Aorta (tissue), 5 donors: ENCODE measurements around the gene NBAS. TPM values are rescaled to one million over a fixed set of nuclear protein-coding genes. Genes with fewer than 3 reads are reported as not detected.

Experiments
- ATAC-seq: fragments of 200-7000 bp; cut with Tn5 transposase; one replicate; pipeline ENCODE4 v1.9.1; 2022; ENCODE audit warnings: moderate library complexity; ENCODE audit not compliant: low FRiP score
- DNase-seq, 2 donors: peaks; one replicate each; pipeline ENCODE4 v3.0.0-alpha.2; 2020
- H3K27ac ChIP-seq, 2 donors: one replicate each; pipeline ENCODE4 v1.5.1; 2013; ENCODE audit warnings: low read length in 2 of 2, mild to moderate bottlenecking in 2 of 2, moderate library complexity in 2 of 2, control low read depth in 1 of 2, inconsistent platforms in 1 of 2, low read depth in 1 of 2
- H3K27me3 ChIP-seq, 2 donors: one replicate each; pipeline ENCODE4 v1.6.1; 2013; ENCODE audit warnings: control low read depth in 1 of 2, low read length in 1 of 2, mild to moderate bottlenecking in 1 of 2, moderate library complexity in 1 of 2; ENCODE audit not compliant: insufficient read depth in 2 of 2, control insufficient read depth in 1 of 2
- H3K36me3 ChIP-seq, 2 donors: one replicate each; pipeline ENCODE4 v1.6.1; 2013; ENCODE audit warnings: control low read depth in 1 of 2, low read length in 1 of 2, mild to moderate bottlenecking in 1 of 2; ENCODE audit not compliant: insufficient read depth in 2 of 2, control insufficient read depth in 1 of 2
- H3K4me1 ChIP-seq, 2 donors: one replicate each; pipeline ENCODE4 v1.6.1; 2013; ENCODE audit warnings: low read length in 2 of 2, control low read depth in 1 of 2, mild to moderate bottlenecking in 1 of 2, moderate library complexity in 1 of 2; ENCODE audit not compliant: insufficient read depth in 2 of 2, control insufficient read depth in 1 of 2
- H3K4me3 ChIP-seq, 2 donors: one replicate each; pipeline ENCODE4 v1.5.1; 2013; ENCODE audit warnings: low read length in 2 of 2, control low read depth in 1 of 2, mild to moderate bottlenecking in 1 of 2
- H3K9me3 ChIP-seq: one replicate; pipeline ENCODE4 v1.6.1; 2013; ENCODE audit warnings: mild to moderate bottlenecking, low read length; ENCODE audit not compliant: control insufficient read depth
- WGBS, 2 donors: extraction: QIAGEN DNeasy Blood & Tissue Kit; methylation state at CpG; one replicate each; pipeline ENCODE4 v1.1.7; 2013; 5-methylcytosine and 5-hydroxymethylcytosine counted together
- intact Hi-C, 2 donors: fragments of 100-400 bp; cut with DNase I; formaldehyde crosslinking; loops; one replicate each; pipeline versions ENCODE4 v1.14.2 to v1.15.0; 2022
- polyA plus RNA-seq, 2 donors: library from polyadenylated mRNA; stranded (reverse); fragments of 200-250 nt; gene quantifications; one replicate each; pipeline ENCODE4 v1.2.3, GENCODE V29; 2013
- total RNA-seq, 2 donors: library from RNA; stranded (reverse); fragmentation: NEBNext Ultra II Directional; extraction: Animal tissue kit (Norgen Biotek cat#: 25700); gene quantifications; one replicate each; pipeline ENCODE4 v1.2.1, GENCODE V29; 2021
- donor health status: healthy with polysubstance abuse.
- donor health status: Bipolar disorder and iron deficiency.
- donor health status: DM: no; HTN: no; CAD: no.
- donor health status: DM: no; HTN: no; CAD: no.
- donor health status: DM: yes; HTN: yes; CAD: no.

NBAS gene
- total and polyA plus RNA-seq, 4 donors = 7.4 to 46.0 (median 33.7) TPM

- no peaks in the 10 kb centered on the region for H3K27me3 ChIP-seq
- no peak overlapping the region for H3K27ac ChIP-seq
- ATAC-seq (no peak), DNase-seq (no peak)
- WGBS, 2 donors = 77 to 84% methylated on average over 3 of the region's 3 CpGs
- no peak overlapping the region for H3K4me3 ChIP-seq
- no peaks in the 10 kb centered on the region for H3K9me3 ChIP-seq
- H3K36me3 ChIP-seq = no peaks in the 10 kb centered on the region
- H3K4me1 ChIP-seq = no peaks in the 10 kb centered on the region
- intact Hi-C loops = no loop called here
These were observed 4.3 kb upstream of the NBAS start for GRCh38 chr2:15565392-15565791.

GRCh38 chr2:15563227-15564100, 2.3 kb upstream of the NBAS start:
- Histone ChIP-seq H3K9me3 (no peaks in the 10 kb centered on the region), H3K4me1 (no peaks in the 10 kb centered on the region), H3K27me3 (no peaks in the 10 kb centered on the region), H3K27ac (no peak overlapping the region), H3K36me3 (no peaks in the 10 kb centered on the region), H3K4me3 (no peak overlapping the region)
- intact Hi-C loops = no loop called here
- WGBS, 2 donors = 82 to 86% methylated on average over 9 of the region's 9 CpGs
- no peak for DNase-seq
- no peak for ATAC-seq

- ATAC-seq (no peak), DNase-seq (no peak)
- no peaks in the 10 kb centered on the region for H3K36me3 ChIP-seq
- intact Hi-C loops = no loop called here
- H3K4me3 ChIP-seq = no peak overlapping the region
- H3K27me3 ChIP-seq = no peaks in the 10 kb centered on the region
- H3K9me3 ChIP-seq = no peaks in the 10 kb centered on the region
- 75 to 84% methylated on average over 6 of the region's 6 CpGs for WGBS, 2 donors
- H3K4me1 ChIP-seq = no peaks in the 10 kb centered on the region
- H3K27ac ChIP-seq = no peak overlapping the region
These were observed 1.4 kb upstream of the NBAS start for GRCh38 chr2:15562354-15563031.

- no peaks in the 10 kb centered on the region for H3K36me3 ChIP-seq
- H3K27me3 ChIP-seq = no peaks in the 10 kb centered on the region
- no peaks in the 10 kb centered on the region for H3K4me1 ChIP-seq
- no peaks in the 10 kb centered on the region for H3K9me3 ChIP-seq
- WGBS, 2 donors = 4% methylated on average over 13 of the region's 13 CpGs
- DNase-seq = no peak
- peak; percentile 78 for ATAC-seq
- H3K27ac ChIP-seq = peak overlapping the region in 1 of 2 donors; percentile 38
- intact Hi-C loops = no loop called here
- H3K4me3 ChIP-seq = peak overlapping the region; percentile 90 to 92
These were observed 625 bp upstream of the NBAS start for GRCh38 chr2:15561574-15562344.

GRCh38 chr2:15560140-15560987, 770 bp downstream of the NBAS start:
- WGBS, 2 donors = 0 to 1% methylated on average over 32 of the region's 32 CpGs
- Histone ChIP-seq H3K27me3 (no peaks in the 10 kb centered on the region), H3K4me3 (peak overlapping the region; percentile 90 to 92), H3K36me3 (no peaks in the 10 kb centered on the region), H3K4me1 (no peaks in the 10 kb centered on the region), H3K9me3 (no peaks in the 10 kb centered on the region), H3K27ac (no peak overlapping the region)
- intact Hi-C loops = no loop called here
- ATAC-seq (peak; percentile 59), DNase-seq (no peak)

GRCh38 chr2:15559379-15560139, 1.6 kb downstream of the NBAS start:
- Histone ChIP-seq H3K27ac (no peak overlapping the region), H3K9me3 (no peaks in the 10 kb centered on the region), H3K4me1 (no peaks in the 10 kb centered on the region), H3K36me3 (no peaks in the 10 kb centered on the region), H3K4me3 (peak overlapping the region in 1 of 2 donors; percentile 92), H3K27me3 (no peaks in the 10 kb centered on the region)
- ATAC-seq (no peak), DNase-seq (no peak)
- intact Hi-C loops = no loop called here
- WGBS, 2 donors = 65 to 66% methylated on average over 6 of the region's 6 CpGs

- Histone ChIP-seq H3K9me3 (no peaks in the 10 kb centered on the region), H3K36me3 (no peaks in the 10 kb centered on the region), H3K27ac (no peak overlapping the region), H3K27me3 (no peaks in the 10 kb centered on the region), H3K4me1 (no peaks in the 10 kb centered on the region), H3K4me3 (no peak overlapping the region)
- no peak for ATAC-seq
- WGBS, 2 donors = 75 to 76% methylated on average over 5 of the region's 5 CpGs
- DNase-seq = no peak
- intact Hi-C loops = no loop called here
These were observed 3.2 kb downstream of the NBAS start for GRCh38 chr2:15557887-15558311.
